K562 (cell line): ENCODE results near the gene DRAXIN. TPM values are rescaled to one million over a fixed set of nuclear protein-coding genes. Genes with fewer than 3 reads are reported as not detected.

Experiments used
- CEBPG ChIP-seq, 3 experiments: fragments of 200-800 bp in 1 of 3; sonication (Bioruptor generic) in 1 of 3; sonication (generic) in 1 of 3; formaldehyde crosslinking in 1 of 3; IDR thresholded peaks in 2 of 3; conservative IDR thresholded peaks in 1 of 3; 2 replicates each; pipeline versions ENCODE4 v1.6.1 to v1.8.0; 2016 to 2022; ENCODE audit warnings: missing compliant biosample characterization in 2 of 3, missing genetic modification characterization in 2 of 3, mild to moderate bottlenecking in 1 of 3, missing genetic modification reagents in 1 of 3
- DPF2 ChIP-seq: fragments of 450-650 bp; IDR thresholded peaks from 2 replicates; pipeline ENCODE4 v1.6.1; 2016
- E2F5 ChIP-seq: sonication (generic); formaldehyde crosslinking; IDR thresholded peaks from 2 replicates; pipeline ENCODE4 v1.8.0; 2022; ENCODE audit warnings: mild to moderate bottlenecking, missing genetic modification reagents
- ELF4 ChIP-seq: fragments of 450-650 bp; formaldehyde crosslinking; IDR thresholded peaks from 2 replicates; pipeline ENCODE4 v1.4.0; 2022; ENCODE audit warnings: missing genetic modification characterization
- FUS ChIP-seq: fragments of 200-400 bp; formaldehyde crosslinking; optimal IDR thresholded peaks from 2 replicates; pipeline ENCODE3; 2017; ENCODE audit warnings: low read depth, low read length
- GTF2B ChIP-seq: IDR thresholded peaks from 2 replicates; pipeline ENCODE4 v1.6.1; 2011; ENCODE audit not compliant: insufficient read length; ENCODE audit errors: extremely low read depth
- HDAC1 ChIP-seq, 2 experiments: fragments of 450-650 bp; IDR thresholded peaks; 2 replicates each; pipeline ENCODE4 v1.6.1; 2016 to 2017; ENCODE audit warnings: inconsistent platforms in 1 of 2, mild to moderate bottlenecking in 1 of 2, moderate library complexity in 1 of 2
- HES1 ChIP-seq: fragments of 450-650 bp; IDR thresholded peaks from 2 replicates; pipeline ENCODE4 v1.6.1; 2016; ENCODE audit warnings: low read depth, mild to moderate bottlenecking, moderate library complexity
- HINFP ChIP-seq: fragments of 450-650 bp; conservative IDR thresholded peaks from 2 replicates; pipeline ENCODE4 v1.6.1; 2016; ENCODE audit warnings: missing genetic modification characterization, low read depth, mild to moderate bottlenecking, control low read depth, missing compliant biosample characterization
- KLF10 ChIP-seq: fragments of 250-450 bp; sonication (Bioruptor Pico); IDR thresholded peaks from 2 replicates; pipeline ENCODE4 v1.6.1; 2021; ENCODE audit warnings: matching md5 sums
- MCM7 ChIP-seq, 2 experiments: fragments of 450-650 bp; IDR thresholded peaks; 2 replicates each; pipeline ENCODE4 v1.6.1; 2016 to 2018
- MEF2D ChIP-seq: conservative IDR thresholded peaks from 2 replicates; pipeline ENCODE4 v1.6.1; 2016; ENCODE audit warnings: low read depth, missing genetic modification characterization, missing compliant biosample characterization
- MYNN ChIP-seq, 2 experiments: sonication (generic); formaldehyde crosslinking in 1 of 2; IDR thresholded peaks; 2 replicates each; pipeline versions ENCODE4 v1.5.0 to v1.6.1; 2016 to 2020; ENCODE audit warnings: antibody characterized with exemption in 1 of 2, missing genetic modification reagents in 1 of 2
- NBN ChIP-seq: fragments of 450-650 bp; IDR thresholded peaks from 2 replicates; pipeline ENCODE4 v1.6.1; 2016; ENCODE audit warnings: low read depth, mild to moderate bottlenecking
- NR2C1 ChIP-seq, 2 experiments: fragments of 450-650 bp; IDR thresholded peaks; 2 replicates each; pipeline ENCODE4 v1.6.1; 2017; ENCODE audit warnings: mild to moderate bottlenecking in 2 of 2, antibody characterized with exemption in 1 of 2, inconsistent platforms in 1 of 2, missing compliant biosample characterization in 1 of 2, missing genetic modification characterization in 1 of 2
- PHB2 ChIP-seq: fragments of 450-650 bp; IDR thresholded peaks from 2 replicates; pipeline ENCODE4 v1.6.1; 2017; ENCODE audit warnings: low read depth
- PML ChIP-seq: IDR thresholded peaks from 2 replicates; pipeline ENCODE4 v1.6.1; 2012; ENCODE audit warnings: low read length, inconsistent platforms
- ZC3H4 ChIP-seq: sonication (generic); formaldehyde crosslinking; IDR thresholded peaks from 2 replicates; pipeline ENCODE4 v1.9.0; 2021; ENCODE audit warnings: missing genetic modification reagents, borderline replicate concordance
- ZNF165 ChIP-seq: fragments of 250-450 bp; sonication (Bioruptor Pico); IDR thresholded peaks from 2 replicates; pipeline ENCODE4 v1.4.0; 2020; ENCODE audit warnings: borderline replicate concordance
- ZNF212 ChIP-seq: fragments of 450-650 bp; formaldehyde crosslinking; IDR thresholded peaks from 2 replicates; pipeline ENCODE4 v1.4.0; 2020; ENCODE audit warnings: mild to moderate bottlenecking
- ZNF395 ChIP-seq: fragments of 200-800 bp; sonication (Bioruptor generic); IDR thresholded peaks from 2 replicates; pipeline ENCODE4 v1.6.1; 2017; ENCODE audit warnings: missing genetic modification characterization, missing compliant biosample characterization
- ZNF717 ChIP-seq: fragments of 250-450 bp; sonication (Bioruptor Pico); IDR thresholded peaks from 2 replicates; pipeline ENCODE4 v1.5.0; 2021
- polyA plus RNA-seq, 8 experiments: library from polyadenylated mRNA; depleted of rRNA in 4 of 8; stranded (reverse) in 5 of 8; unstranded in 3 of 8; fragments of >200 nt; fragmentation: Nextera tagmentation in 2 of 8; fragmentation: Illumina TruSeq in 1 of 8; extraction: Ambion mirVana in 2 of 8; extraction: Trizol in 1 of 8; gene quantifications; 2 replicates each; pipeline versions ENCODE4 v1.2.1 to v1.2.3, GENCODE V29; 2011 to 2014; ENCODE audit warnings: inconsistent platforms in 1 of 8, missing spikeins in 1 of 8
- total RNA-seq, 7 experiments: library from RNA; depleted of rRNA in 6 of 7; stranded (reverse); fragments of >200 nt in 6 of 7; fragmentation: Illumina TruSeq in 2 of 7; extraction: Trizol in 2 of 7; gene quantifications; 2 replicates each; pipeline versions ENCODE4 v1.2.1 to v1.2.3, GENCODE V29; 2011 to 2021; ENCODE audit warnings: low replicate concordance in 1 of 7

The DRAXIN gene
- total and polyA plus RNA-seq, 9 of the 15 experiments (the other 6 are each of a cell fraction or from before 2014, with no cell fraction given): 0.01 to 0.04 (median 0.01) TPM; not detected in 6

- TF ChIP-seq FUS (no peak), E2F5 (no peak), HDAC1 (IDR thresholded peaks at IDR 0.05) (peak in 1 of 2 experiments; percentile 68; a peak in 2 of 4 replicates), ZNF395 (CRISPR knock-in tag) (no peak), MYNN (IDR thresholded peaks at IDR 0.05) (0 out of 2 replicates have a peak, but pooled peaks have one; percentile 46), MYNN (CRISPR knock-in tag; IDR thresholded peaks at IDR 0.05) (no peak), ZC3H4 (CRISPR knock-in tag) (no peak), CEBPG (CRISPR knock-in tag; IDR thresholded peaks at IDR 0.05) (no peak), CEBPG (tag; conservative IDR thresholded peaks at IDR 0.05 in 1 of 2, IDR thresholded peaks at IDR 0.05 in 1 of 2) (no peak), HES1 (no peak), NR2C1 (IDR thresholded peaks at IDR 0.05) (no peak), NR2C1 (tag; IDR thresholded peaks at IDR 0.05) (no peak), MCM7 (IDR thresholded peaks at IDR 0.05) (no peak), ZNF717 (CRISPR knock-in tag) (no peak), ZNF212 (CRISPR knock-in tag) (no peak), MEF2D (tag) (no peak), PML (no peak), ZNF165 (CRISPR knock-in tag) (no peak), KLF10 (CRISPR knock-in tag) (no peak), ELF4 (CRISPR knock-in tag) (no peak), NBN (no peak), DPF2 (peak; percentile 32), HINFP (no peak), GTF2B (no peak), PHB2 (no peak)
Observed at GRCh38 chr1:11749203-11749689, 57.7 kb downstream of the DRAXIN start (continued).
